BE2C (cell line): ENCODE measurements around the gene TENM4.

ENCODE experiments used
- DNase-seq: peaks from one replicate; pipeline ENCODE4 v3.0.0-alpha.2; 2020
- H3K27me3 ChIP-seq: fragments of 250-450 bp; sonication (Bioruptor Pico); 2 replicates; pipeline ENCODE4 v1.5.1; 2020; ENCODE audit warnings: mild to moderate bottlenecking
- H3K36me3 ChIP-seq: fragments of 250-450 bp; sonication (Bioruptor Pico); 2 replicates; pipeline ENCODE4 v1.5.1; 2020; ENCODE audit warnings: mild to moderate bottlenecking
- H3K4me1 ChIP-seq: fragments of 250-450 bp; sonication (Bioruptor Pico); 2 replicates; pipeline ENCODE4 v1.5.1; 2020
- H3K4me3 ChIP-seq: 2 replicates; pipeline ENCODE4 v1.5.1; 2011; ENCODE audit warnings: low read depth, low read length
- H3K9me3 ChIP-seq: fragments of 250-450 bp; sonication (Bioruptor Pico); 2 replicates; pipeline ENCODE4 v1.5.1; 2020
- TF ChIP-seq, protein P1 (sequence below): IDR thresholded peaks from 2 replicates; pipeline ENCODE4 v1.5.1; 2012; ENCODE audit warnings: mild to moderate bottlenecking, low read depth, low read length

Gene TENM4

GRCh38 chr11:78935398-78936068 lies 505.3 kb downstream of the TENM4 start:
- TF ChIP-seq, protein P1, sequence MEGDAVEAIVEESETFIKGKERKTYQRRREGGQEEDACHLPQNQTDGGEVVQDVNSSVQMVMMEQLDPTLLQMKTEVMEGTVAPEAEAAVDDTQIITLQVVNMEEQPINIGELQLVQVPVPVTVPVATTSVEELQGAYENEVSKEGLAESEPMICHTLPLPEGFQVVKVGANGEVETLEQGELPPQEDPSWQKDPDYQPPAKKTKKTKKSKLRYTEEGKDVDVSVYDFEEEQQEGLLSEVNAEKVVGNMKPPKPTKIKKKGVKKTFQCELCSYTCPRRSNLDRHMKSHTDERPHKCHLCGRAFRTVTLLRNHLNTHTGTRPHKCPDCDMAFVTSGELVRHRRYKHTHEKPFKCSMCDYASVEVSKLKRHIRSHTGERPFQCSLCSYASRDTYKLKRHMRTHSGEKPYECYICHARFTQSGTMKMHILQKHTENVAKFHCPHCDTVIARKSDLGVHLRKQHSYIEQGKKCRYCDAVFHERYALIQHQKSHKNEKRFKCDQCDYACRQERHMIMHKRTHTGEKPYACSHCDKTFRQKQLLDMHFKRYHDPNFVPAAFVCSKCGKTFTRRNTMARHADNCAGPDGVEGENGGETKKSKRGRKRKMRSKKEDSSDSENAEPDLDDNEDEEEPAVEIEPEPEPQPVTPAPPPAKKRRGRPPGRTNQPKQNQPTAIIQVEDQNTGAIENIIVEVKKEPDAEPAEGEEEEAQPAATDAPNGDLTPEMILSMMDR = no peak
- no peak for DNase-seq
- Histone ChIP-seq H3K4me1 (peaks cover 3% of the 10 kb centered on the region), H3K27me3 (no peaks in the 10 kb centered on the region), H3K36me3 (peaks cover 9% of the 10 kb centered on the region; the same call in 1 of the 2 replicates), H3K4me3 (no peak overlapping the region), H3K9me3 (no peaks in the 10 kb centered on the region)

- Histone ChIP-seq H3K4me1 (peaks cover 12% of the 10 kb centered on the region), H3K9me3 (no peaks in the 10 kb centered on the region), H3K4me3 (no peak overlapping the region), H3K36me3 (no peaks in the 10 kb centered on the region), H3K27me3 (no peaks in the 10 kb centered on the region)
- TF ChIP-seq, protein P1 = no peak
- no peak for DNase-seq
These were observed 507.5 kb downstream of the TENM4 start for GRCh38 chr11:78933350-78933749.

DNA sequence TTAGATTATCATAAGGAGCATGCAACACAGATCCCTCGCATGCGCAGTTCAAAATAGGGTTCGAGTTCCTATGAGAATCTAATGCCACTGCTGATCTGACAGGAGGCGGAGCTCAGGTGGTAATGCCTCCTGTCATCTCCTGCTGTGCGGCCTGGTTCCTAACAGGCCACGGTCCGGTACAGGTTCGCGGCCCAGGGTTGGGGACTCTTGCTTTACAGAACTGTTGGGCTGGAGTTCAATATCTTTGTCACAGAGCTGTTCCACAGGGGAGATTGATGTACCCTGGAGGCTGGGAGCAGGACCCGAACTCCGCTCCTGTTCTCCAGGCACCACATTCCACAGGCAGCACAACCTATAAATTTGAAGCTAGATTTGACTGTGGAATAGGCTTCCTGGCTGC lies 508.1 kb downstream of the TENM4 start:
- Histone ChIP-seq H3K4me1 (peaks cover 12% of the 10 kb centered on the region), H3K27me3 (no peaks in the 10 kb centered on the region), H3K4me3 (no peak overlapping the region), H3K9me3 (no peaks in the 10 kb centered on the region), H3K36me3 (no peaks in the 10 kb centered on the region)
- no peak for DNase-seq
- TF ChIP-seq, protein P1 = no peak

DNA sequence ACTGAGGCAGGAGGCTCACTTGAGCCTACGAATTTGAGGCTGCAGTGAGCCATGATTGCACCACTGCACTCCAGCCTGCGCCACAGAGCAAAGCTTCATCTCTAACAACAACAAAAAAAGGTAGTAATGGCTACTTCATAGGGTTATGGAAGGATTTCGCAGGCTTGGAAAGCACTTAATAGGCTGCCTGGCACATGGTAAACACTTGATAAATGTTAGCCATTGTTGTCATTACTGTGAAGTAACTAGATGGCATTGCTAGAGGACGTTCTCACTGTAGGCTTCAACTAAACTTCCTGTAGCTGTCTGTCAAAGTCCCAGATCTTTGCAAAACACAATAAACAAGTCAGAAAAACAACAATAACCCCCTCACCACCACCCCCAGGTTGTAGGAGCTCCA lies 508.9 kb downstream of the TENM4 start:
- peaks cover 17% of the 10 kb centered on the region for H3K4me1 ChIP-seq
- H3K9me3 ChIP-seq = no peaks in the 10 kb centered on the region
- H3K4me3 ChIP-seq = no peak overlapping the region
- H3K27me3 ChIP-seq = no peaks in the 10 kb centered on the region
- no peaks in the 10 kb centered on the region for H3K36me3 ChIP-seq
- TF ChIP-seq, protein P1 = no peak
- no peak for DNase-seq

DNA sequence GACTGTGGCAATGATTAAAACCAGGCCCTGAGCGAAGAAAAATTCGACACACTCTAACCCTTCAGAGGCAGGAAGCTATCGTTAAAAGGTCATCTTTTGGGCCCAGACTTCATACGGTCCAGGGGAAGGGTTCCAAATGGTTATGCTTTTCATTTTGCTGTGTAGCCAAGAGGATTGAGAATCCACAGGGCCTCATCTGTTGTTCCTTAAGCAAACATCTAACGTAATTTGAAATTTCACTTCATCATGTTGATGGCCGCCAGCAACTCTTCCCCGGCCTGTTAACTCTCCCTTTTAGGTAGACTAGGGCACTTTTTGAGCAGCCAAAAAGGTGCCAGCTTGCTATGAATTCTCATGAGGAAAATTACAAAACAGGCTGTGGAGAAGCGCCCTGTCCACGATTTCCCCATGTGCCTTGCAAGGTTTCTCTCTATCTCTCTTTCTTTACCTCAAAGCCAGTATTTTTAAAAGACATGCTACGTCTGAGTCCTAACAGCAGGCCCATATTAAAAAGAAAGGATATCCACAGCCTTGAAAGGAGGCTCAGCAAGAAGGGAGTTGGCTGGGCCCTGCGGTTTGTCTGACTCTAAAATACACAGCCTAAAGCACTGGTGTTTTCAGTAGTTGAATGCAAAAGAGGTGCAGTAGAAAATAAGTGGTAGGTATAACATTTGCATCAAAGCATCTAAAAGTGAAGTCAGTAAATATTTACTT lies 509.9 kb downstream of the TENM4 start:
- no peaks in the 10 kb centered on the region for H3K36me3 ChIP-seq
- TF ChIP-seq, protein P1 = no peak
- no peak for DNase-seq
- H3K4me1 ChIP-seq = peaks cover 17% of the 10 kb centered on the region
- H3K4me3 ChIP-seq = no peak overlapping the region
- H3K9me3 ChIP-seq = no peaks in the 10 kb centered on the region
- H3K27me3 ChIP-seq = no peaks in the 10 kb centered on the region

DNA sequence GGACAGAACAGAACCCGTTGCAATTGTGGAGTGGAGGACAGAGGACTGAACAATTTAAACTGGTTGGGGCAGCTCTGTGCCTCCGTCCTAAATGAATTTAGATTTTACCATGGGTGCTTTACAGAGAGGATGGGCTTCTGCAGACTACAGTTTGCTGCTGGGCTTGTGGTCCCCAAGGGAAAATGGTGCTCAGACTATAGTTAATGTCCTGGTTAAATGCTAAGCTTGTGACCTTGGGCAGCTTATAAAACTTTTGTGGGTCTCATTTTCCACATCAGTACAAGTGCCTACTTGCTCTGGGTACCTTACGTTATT lies 511.0 kb downstream of the TENM4 start:
- Histone ChIP-seq H3K27me3 (no peaks in the 10 kb centered on the region), H3K9me3 (no peaks in the 10 kb centered on the region), H3K4me1 (peaks cover 17% of the 10 kb centered on the region), H3K36me3 (no peaks in the 10 kb centered on the region), H3K4me3 (no peak overlapping the region)
- TF ChIP-seq, protein P1 = no peak
- DNase-seq = no peak
